ENCODE data around the gene RASSF1. TPM values are rescaled to one million over a fixed set of nuclear protein-coding genes. Genes with fewer than 3 reads are reported as not detected.

RASSF1 gene, protein sequence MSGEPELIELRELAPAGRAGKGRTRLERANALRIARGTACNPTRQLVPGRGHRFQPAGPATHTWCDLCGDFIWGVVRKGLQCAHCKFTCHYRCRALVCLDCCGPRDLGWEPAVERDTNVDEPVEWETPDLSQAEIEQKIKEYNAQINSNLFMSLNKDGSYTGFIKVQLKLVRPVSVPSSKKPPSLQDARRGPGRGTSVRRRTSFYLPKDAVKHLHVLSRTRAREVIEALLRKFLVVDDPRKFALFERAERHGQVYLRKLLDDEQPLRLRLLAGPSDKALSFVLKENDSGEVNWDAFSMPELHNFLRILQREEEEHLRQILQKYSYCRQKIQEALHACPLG
- total RNA-seq (2014; rRNA removed; shearing (Covaris generic); ENCODE audit: low replicate concordance): 37.1 and 38.8 TPM in 2 replicates

- in situ Hi-C loops (cut with HindIII; ENCODE audit: low pct_unique_long_range_greater_than_20kb, low sequenced_read_pairs): no loop called here
- no peak for DNase-seq (ENCODE audit: low read depth)
These were observed at the start of gene RASSF1 for GRCh38 chr3:50340448-50341329. Gene RASSF1 (minus strand): TSS chr3:50340836. CDS start chr3:50340805, 31 bp downstream.

GRCh38 chr3:50389414-50389767 lies 48.8 kb upstream of the RASSF1 start:
- in situ Hi-C loops (cut with HindIII; ENCODE audit: low pct_unique_long_range_greater_than_20kb, low sequenced_read_pairs): no loop called here

DNA sequence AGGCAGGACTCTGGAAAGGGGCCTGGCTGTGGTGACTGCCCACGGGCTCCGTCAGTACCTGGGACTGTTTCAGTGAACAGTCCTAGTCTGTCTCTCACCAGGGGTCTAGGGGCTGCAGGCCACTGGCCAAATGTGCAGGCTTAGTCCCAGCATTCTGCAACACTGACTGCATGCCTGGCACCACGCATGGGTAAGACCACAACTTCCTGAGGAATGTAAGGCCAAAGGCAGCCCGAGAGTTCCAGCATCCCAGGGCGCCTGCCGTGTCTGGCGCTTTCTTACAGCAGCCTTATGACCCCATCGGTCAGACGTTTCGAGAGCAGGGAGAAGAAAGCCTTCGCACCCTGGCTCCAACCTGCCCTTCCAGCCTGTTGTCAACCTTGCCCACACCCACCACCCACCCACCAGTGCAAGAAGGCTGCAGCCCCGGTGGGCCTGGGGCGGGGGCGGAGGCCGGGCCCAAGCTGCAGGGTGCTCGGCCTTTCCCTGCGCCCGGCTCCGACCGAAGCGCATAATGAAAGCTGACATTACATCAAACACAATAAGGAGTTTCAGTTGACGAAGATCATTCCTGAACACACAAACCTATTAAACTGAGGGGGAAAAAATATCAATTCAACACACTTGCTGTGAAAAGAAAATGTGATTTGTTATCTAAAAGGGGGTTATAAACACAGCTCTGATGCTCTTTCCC lies 48.2 kb upstream of the RASSF1 start:
- in situ Hi-C loops (cut with HindIII; ENCODE audit: low pct_unique_long_range_greater_than_20kb, low sequenced_read_pairs): no loop called here
- no peak for DNase-seq (ENCODE audit: low read depth)

More at GRCh38 chr3:50389414-50389767, 48.8 kb upstream of the RASSF1 start:
- no peak for DNase-seq (ENCODE audit: low read depth)

- in situ Hi-C loops (cut with HindIII; ENCODE audit: low pct_unique_long_range_greater_than_20kb, low sequenced_read_pairs): no loop called here
- DNase-seq (ENCODE audit: low read depth): no peak
These were observed 47.5 kb upstream of the RASSF1 start for GRCh38 chr3:50388016-50388719.

GRCh38 chr3:50385754-50386153 lies 45.1 kb upstream of the RASSF1 start:
- in situ Hi-C loops (cut with HindIII; ENCODE audit: low pct_unique_long_range_greater_than_20kb, low sequenced_read_pairs): no loop called here
- no peak for DNase-seq (ENCODE audit: low read depth)

DNA sequence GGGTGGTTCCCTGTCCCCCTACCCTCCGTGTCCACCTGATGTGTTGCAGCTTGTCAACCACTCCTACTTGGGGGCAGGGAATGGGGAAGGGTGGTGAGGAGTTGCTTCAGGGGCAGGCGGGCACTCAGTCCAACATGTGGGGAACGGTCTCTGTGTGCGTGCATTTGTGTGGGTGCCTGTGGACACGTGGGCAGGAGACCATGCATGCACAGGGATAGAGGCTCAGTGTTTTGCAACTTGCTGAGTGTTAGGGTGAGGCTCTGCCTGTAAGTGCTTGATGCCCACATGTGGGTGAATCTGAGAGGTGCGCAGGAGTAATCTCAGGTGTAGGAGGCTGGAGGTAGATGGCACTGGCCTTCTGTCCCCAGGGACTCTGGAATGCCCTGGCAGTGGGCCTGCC lies 43.1 kb upstream of the RASSF1 start:
- in situ Hi-C loops (cut with HindIII; ENCODE audit: low pct_unique_long_range_greater_than_20kb, low sequenced_read_pairs): no loop called here
- DNase-seq (ENCODE audit: low read depth): no peak

GRCh38 chr3:50382722-50383121 lies 42.1 kb upstream of the RASSF1 start:
- no peak for DNase-seq (ENCODE audit: low read depth)
- in situ Hi-C loops (cut with HindIII; ENCODE audit: low pct_unique_long_range_greater_than_20kb, low sequenced_read_pairs): no loop called here

- in situ Hi-C loops (cut with HindIII; ENCODE audit: low pct_unique_long_range_greater_than_20kb, low sequenced_read_pairs): no loop called here
- DNase-seq (ENCODE audit: low read depth): no peak
These were observed 40.7 kb upstream of the RASSF1 start for GRCh38 chr3:50381383-50381782.

- DNase-seq (ENCODE audit: low read depth): no peak
- in situ Hi-C loops (cut with HindIII; ENCODE audit: low pct_unique_long_range_greater_than_20kb, low sequenced_read_pairs): no loop called here
These were observed 39.9 kb upstream of the RASSF1 start for GRCh38 chr3:50380405-50381085.

- no peak for DNase-seq (ENCODE audit: low read depth)
- in situ Hi-C loops (cut with HindIII; ENCODE audit: low pct_unique_long_range_greater_than_20kb, low sequenced_read_pairs): no loop called here
These were observed 38.1 kb upstream of the RASSF1 start for GRCh38 chr3:50378757-50379156.

DNA sequence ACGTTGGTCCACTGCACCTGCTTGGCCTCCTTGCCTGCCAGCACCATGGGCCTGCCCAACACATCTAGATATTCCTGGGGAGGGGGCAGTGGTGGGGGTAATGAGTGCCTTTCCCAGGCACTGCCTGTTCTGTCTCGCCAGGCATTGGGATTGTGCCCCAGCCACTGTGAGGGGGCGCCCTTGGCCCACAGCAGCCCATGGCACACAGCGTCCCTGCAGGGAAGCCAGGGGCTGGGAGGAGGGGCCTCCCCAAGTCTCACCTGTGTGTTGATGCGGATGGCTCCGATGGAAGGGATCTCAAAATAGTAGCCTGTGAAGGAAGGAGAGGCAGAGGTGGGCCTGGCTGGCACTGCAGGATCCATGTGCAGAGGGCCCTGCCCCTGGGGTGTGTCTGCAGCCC lies 37.4 kb upstream of the RASSF1 start:
- no peak for DNase-seq (ENCODE audit: low read depth)
- in situ Hi-C loops (cut with HindIII; ENCODE audit: low pct_unique_long_range_greater_than_20kb, low sequenced_read_pairs): no loop called here

DNA sequence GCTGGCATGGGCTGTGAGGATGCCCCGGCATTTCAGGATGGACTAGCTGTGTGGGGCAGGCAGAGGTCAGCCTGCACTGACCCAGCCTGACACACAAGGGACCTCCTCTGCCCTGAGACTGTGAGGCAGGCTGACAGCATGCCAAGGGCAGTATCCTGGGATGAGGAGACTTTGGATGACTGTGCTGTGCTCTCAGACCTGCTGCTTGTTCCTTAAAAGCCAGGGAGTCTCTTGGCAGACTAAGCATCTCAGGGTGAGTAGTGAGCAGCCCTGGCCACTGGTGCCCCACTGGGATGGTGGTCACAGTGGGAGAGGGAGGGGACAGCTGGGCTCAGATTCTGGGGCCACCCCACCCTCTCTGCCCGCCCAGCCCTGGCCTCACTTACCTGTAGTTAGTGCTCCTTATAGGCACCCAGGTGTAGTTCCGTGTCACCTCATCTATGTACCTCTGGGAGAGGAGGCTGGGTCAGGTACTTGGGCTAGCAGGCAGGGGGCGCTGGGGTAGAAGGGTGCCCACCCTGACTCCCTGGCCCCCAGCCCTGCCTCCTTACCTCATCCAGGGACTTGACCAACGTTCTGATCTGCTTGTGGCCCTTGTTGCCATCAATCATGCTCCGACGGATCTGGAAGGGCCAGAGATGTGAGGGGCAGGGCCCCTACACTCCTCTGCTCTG lies 34.8 kb upstream of the RASSF1 start:
- DNase-seq (ENCODE audit: low read depth): no peak
- in situ Hi-C loops (cut with HindIII; ENCODE audit: low pct_unique_long_range_greater_than_20kb, low sequenced_read_pairs): no loop called here

GRCh38 chr3:50374363-50375257 lies 34.0 kb upstream of the RASSF1 start:
- in situ Hi-C loops (cut with HindIII; ENCODE audit: low pct_unique_long_range_greater_than_20kb, low sequenced_read_pairs): no loop called here
- DNase-seq (ENCODE audit: low read depth): no peak

GRCh38 chr3:50373146-50374051 lies 32.8 kb upstream of the RASSF1 start:
- DNase-seq (ENCODE audit: low read depth): no peak
- in situ Hi-C loops (cut with HindIII; ENCODE audit: low pct_unique_long_range_greater_than_20kb, low sequenced_read_pairs): no loop called here

DNA sequence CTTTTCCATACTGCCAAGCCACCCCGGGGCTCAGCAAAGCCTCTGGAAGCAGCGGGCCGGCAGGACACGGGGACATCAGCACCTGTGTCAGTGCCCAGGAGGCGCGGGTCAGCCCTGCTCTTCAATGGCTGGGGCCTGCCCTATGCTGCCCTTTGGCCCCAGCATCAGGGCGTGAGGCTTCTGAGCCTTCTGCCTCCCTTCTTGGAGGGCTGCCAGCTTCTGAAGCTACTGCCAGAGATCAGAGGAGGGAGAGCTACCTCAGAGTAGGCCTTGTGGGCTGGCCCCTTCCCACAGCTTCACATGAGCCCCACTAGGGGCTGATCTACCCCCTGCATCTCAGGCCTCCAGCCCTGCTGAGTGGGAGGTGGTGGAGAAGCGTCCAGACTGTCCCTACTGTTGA lies 31.7 kb upstream of the RASSF1 start:
- in situ Hi-C loops (cut with HindIII; ENCODE audit: low pct_unique_long_range_greater_than_20kb, low sequenced_read_pairs): no loop called here
- no peak for DNase-seq (ENCODE audit: low read depth)

All from Caki2 (cell line).